Breast epithelium (tissue), 4 donors: ENCODE data around the gene TEAD1. TPM values are rescaled to one million over a fixed set of nuclear protein-coding genes. Genes with fewer than 3 reads are reported as not detected.

Experiments used
- DNase-seq, 2 donors: peaks; one replicate each; pipeline ENCODE4 v3.0.0-alpha.2; 2019; ENCODE audit warnings: low spot score in 2 of 2
- H3K27ac ChIP-seq, 2 donors: fragments of 200-600 bp; sonication (generic) in 1 of 2; one replicate each; pipeline ENCODE4 v1.5.1; 2016 to 2019; ENCODE audit warnings: mild to moderate bottlenecking in 1 of 2
- H3K27me3 ChIP-seq, 2 donors: fragments of 200-600 bp; sonication (generic) in 1 of 2; one replicate each; pipeline versions ENCODE4 v1.5.1 to v1.6.0; 2017 to 2019; ENCODE audit warnings: control low read depth in 1 of 2, mild to moderate bottlenecking in 1 of 2
- H3K36me3 ChIP-seq: fragments of 200-600 bp; one replicate; pipeline ENCODE4 v1.5.1; 2019
- H3K4me1 ChIP-seq, 2 donors: fragments of 200-600 bp; sonication (generic); one replicate each; pipeline ENCODE4 v1.5.1; 2016 to 2019; ENCODE audit warnings: control low read depth in 1 of 2
- H3K4me3 ChIP-seq, 3 donors: fragments of 200-600 bp; sonication (generic); 1 replicate in 2 of 3; 2 replicates in 1 of 3; pipeline ENCODE4 v1.5.1; 2016 to 2019; ENCODE audit warnings: mild to moderate bottlenecking in 3 of 3, moderate library complexity in 2 of 3
- H3K9me3 ChIP-seq, 2 donors: fragments of 200-600 bp; sonication (generic) in 1 of 2; one replicate each; pipeline ENCODE4 v1.5.1; 2016 to 2019; ENCODE audit warnings: control low read depth in 1 of 2
- CTCF ChIP-seq, 3 donors: fragments of 450-650 bp; IDR thresholded peaks; one replicate each; pipeline ENCODE4 v1.5.1; 2016 to 2017; ENCODE audit warnings: antibody characterized with exemption in 3 of 3, mild to moderate bottlenecking in 3 of 3, moderate library complexity in 3 of 3
- POLR2A ChIP-seq: fragments of 450-650 bp; IDR thresholded peaks from one replicate; pipeline ENCODE4 v1.6.1; 2016; ENCODE audit warnings: antibody characterized with exemption, mild to moderate bottlenecking, moderate library complexity
- POLR2AphosphoS5 ChIP-seq, 3 donors: sonication (generic); formaldehyde crosslinking; IDR thresholded peaks; one replicate each; pipeline ENCODE4 v1.6.1; 2017; ENCODE audit warnings: antibody characterized with exemption in 3 of 3
- intact Hi-C: fragments of 100-400 bp; cut with DNase I; formaldehyde crosslinking; loops from one replicate; pipeline ENCODE4 v1.15.1; 2023; ENCODE audit warnings: low total_unique reads
- total RNA-seq, 3 donors: library from RNA; depleted of rRNA; stranded (reverse); fragments of >200 nt; gene quantifications; one replicate each; pipeline ENCODE4 v1.1.0, GENCODE V29; 2016

Gene TEAD1
- total RNA-seq, 3 donors from 2014 or later = 67.8 to 110 (median 80.1) TPM

DNA sequence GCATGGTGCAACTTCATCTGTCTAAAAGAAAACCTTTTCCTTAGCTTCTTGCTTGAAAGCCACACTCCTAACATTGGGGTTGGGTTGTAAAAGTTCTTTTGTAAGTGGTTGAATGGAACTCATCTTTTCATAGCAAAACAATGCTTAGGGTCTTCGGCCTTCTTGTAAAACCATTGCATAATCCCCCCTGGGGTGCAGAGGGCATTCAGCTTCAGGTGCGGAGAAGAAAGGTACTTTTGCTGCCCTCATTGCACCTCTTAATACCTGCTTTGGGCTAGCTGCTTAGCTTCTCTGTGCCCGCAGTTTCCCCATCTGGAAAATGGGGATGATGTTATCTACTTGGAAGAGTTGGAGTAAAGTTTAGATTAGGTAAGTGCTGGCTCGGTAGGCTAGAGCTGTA lies 10.1 kb downstream of the TEAD1 start:
- no peak for DNase-seq
- H3K27me3 ChIP-seq = no peaks in the 10 kb centered on the region
- no peak overlapping the region for H3K4me3 ChIP-seq
- peaks cover 0 to 14% of the 10 kb centered on the region in 2 donors for H3K4me1 ChIP-seq
- intact Hi-C loops = no loop called here
- TF ChIP-seq POLR2A = no peak
- TF ChIP-seq CTCF (IDR thresholded peaks at IDR 0.05) = no peak
- TF ChIP-seq POLR2AphosphoS5 (IDR thresholded peaks at IDR 0.05) = no peak
- H3K27ac ChIP-seq = peak overlapping the region; percentile 16 to 55
- no peaks in the 10 kb centered on the region for H3K36me3 ChIP-seq
- H3K9me3 ChIP-seq = no peaks in the 10 kb centered on the region

GRCh38 chr11:12684816-12685215 lies 10.6 kb downstream of the TEAD1 start:
- Histone ChIP-seq H3K36me3 (no peaks in the 10 kb centered on the region), H3K27ac (peak overlapping the region; percentile 16 to 55), H3K27me3 (no peaks in the 10 kb centered on the region), H3K4me1 (peaks cover 0 to 14% of the 10 kb centered on the region in 2 donors), H3K4me3 (no peak overlapping the region), H3K9me3 (no peaks in the 10 kb centered on the region)
- no peak for DNase-seq
- TF ChIP-seq POLR2A (no peak), CTCF (IDR thresholded peaks at IDR 0.05) (no peak), POLR2AphosphoS5 (IDR thresholded peaks at IDR 0.05) (no peak)
- intact Hi-C loops = no loop called here

DNA sequence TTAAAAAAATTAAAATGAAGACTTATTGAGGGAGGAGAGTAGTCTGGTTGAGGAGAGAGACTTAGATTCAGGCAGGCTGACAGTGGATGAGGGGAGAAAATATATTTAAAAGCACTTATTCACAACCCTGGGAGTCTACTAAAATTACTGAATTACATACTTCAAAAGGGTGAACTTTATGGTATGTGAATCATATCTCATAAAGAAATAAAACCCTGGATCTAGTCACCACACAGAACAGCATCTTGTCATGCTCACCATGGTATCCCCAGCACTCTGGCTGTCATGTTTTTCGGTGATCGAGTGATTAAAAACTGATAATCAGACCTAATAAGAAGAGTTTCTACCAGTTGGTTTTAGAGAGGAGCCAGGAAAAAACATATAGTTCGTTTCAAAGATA lies 11.0 kb downstream of the TEAD1 start:
- no peak for DNase-seq
- Histone ChIP-seq H3K36me3 (no peaks in the 10 kb centered on the region), H3K9me3 (no peaks in the 10 kb centered on the region), H3K4me1 (peaks cover 0 to 14% of the 10 kb centered on the region in 2 donors), H3K27ac (peak overlapping the region in 1 of 2 donors; percentile 55), H3K4me3 (no peak overlapping the region), H3K27me3 (no peaks in the 10 kb centered on the region)
- TF ChIP-seq CTCF (IDR thresholded peaks at IDR 0.05) (no peak), POLR2AphosphoS5 (IDR thresholded peaks at IDR 0.05) (no peak), POLR2A (no peak)
- intact Hi-C loops = no loop called here

DNA sequence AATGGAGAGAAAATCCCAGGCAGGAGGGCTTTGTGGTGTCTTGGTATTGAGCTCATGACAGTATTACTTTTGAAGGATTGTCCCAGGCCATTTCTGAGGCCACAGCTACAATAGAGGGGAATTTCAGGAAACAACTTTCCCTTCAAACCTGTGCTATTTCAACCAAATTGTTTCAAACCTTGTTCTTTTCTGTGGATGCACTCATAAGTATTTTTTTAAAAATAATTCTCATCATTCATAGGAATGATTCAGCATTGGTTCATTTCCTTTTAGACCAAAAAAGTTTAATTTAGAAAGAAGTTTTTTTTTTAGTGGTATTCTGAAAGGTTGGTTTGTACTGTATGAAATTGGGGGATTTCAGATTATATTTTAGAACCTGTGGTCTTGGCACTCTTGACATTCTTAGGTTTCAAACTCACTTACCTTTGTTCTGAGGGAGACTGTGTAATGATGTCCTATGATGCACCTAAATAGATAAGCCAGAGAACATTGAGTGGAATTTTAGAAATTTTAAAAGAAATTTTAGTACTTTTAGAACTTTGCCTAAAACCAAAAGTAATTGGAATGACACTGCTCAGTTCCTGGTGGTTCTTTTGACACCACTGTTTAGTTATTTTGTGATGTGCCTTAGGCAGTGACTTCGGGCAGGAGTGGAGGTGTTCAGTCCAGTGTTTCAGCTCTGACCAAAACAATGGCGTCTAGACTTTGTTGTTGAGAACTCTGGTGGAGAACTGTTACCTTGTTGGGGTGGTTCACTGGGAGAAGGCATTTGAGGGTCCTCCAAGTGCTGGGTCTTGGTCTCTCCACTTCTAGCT lies 12.2 kb downstream of the TEAD1 start:
- H3K4me1 ChIP-seq = peaks cover 0 to 14% of the 10 kb centered on the region in 2 donors
- no peak for TF ChIP-seq CTCF (IDR thresholded peaks at IDR 0.05)
- TF ChIP-seq POLR2A = no peak
- no peak for TF ChIP-seq POLR2AphosphoS5 (IDR thresholded peaks at IDR 0.05)
- peak overlapping the region in 1 of 2 donors; percentile 58 for H3K27ac ChIP-seq
- no peaks in the 10 kb centered on the region for H3K9me3 ChIP-seq
- DNase-seq = no peak
- no peak overlapping the region for H3K4me3 ChIP-seq
- H3K36me3 ChIP-seq = no peaks in the 10 kb centered on the region
- H3K27me3 ChIP-seq = no peaks in the 10 kb centered on the region
- intact Hi-C loops = no loop called here

GRCh38 chr11:12687216-12687623 lies 13.0 kb downstream of the TEAD1 start:
- H3K9me3 ChIP-seq = no peaks in the 10 kb centered on the region
- no peaks in the 10 kb centered on the region for H3K27me3 ChIP-seq
- peaks cover 0 to 14% of the 10 kb centered on the region in 2 donors for H3K4me1 ChIP-seq
- no peak for DNase-seq
- no peak for TF ChIP-seq CTCF (IDR thresholded peaks at IDR 0.05)
- TF ChIP-seq POLR2A = no peak
- TF ChIP-seq POLR2AphosphoS5 (IDR thresholded peaks at IDR 0.05) = no peak
- intact Hi-C loops = no loop called here
- H3K4me3 ChIP-seq = no peak overlapping the region
- peak overlapping the region; percentile 34 to 58 for H3K27ac ChIP-seq
- H3K36me3 ChIP-seq = no peaks in the 10 kb centered on the region
